OCI-LY3 (cell line): Measurements from ENCODE around the gene TOP3A.

Experiments used
- H2AFZ ChIP-seq: fragments of 200-600, 300-600 bp; shearing (Covaris generic); 2 replicates; pipeline ENCODE4 v1.6.0; 2014; ENCODE audit warnings: antibody characterized with exemption, low read depth, low read length
- H3K27ac ChIP-seq: fragments of 200-600, 300-600 bp; sonication (generic); 2 replicates; pipeline ENCODE4 v1.5.1; 2014; ENCODE audit warnings: mild to moderate bottlenecking, low read length, moderate library complexity, mixed read lengths
- H3K27me3 ChIP-seq: fragments of 200-600, 300-600 bp; sonication (generic); 2 replicates; pipeline ENCODE4 v1.6.1; 2014; ENCODE audit warnings: low read depth, low read length, mixed read lengths
- H3K36me3 ChIP-seq: fragments of 200-600, 300-600 bp; sonication (generic); replicated peaks from 2 replicates; pipeline ENCODE3; 2014; ENCODE audit warnings: low read depth, low read length, mixed read lengths
- H3K4me1 ChIP-seq: fragments of 300-600, 200-600 bp; sonication (generic); 2 replicates; pipeline ENCODE4 v1.6.1; 2014; ENCODE audit warnings: low read length, mixed read lengths
- H3K4me2 ChIP-seq: fragments of 200-600, 300-600 bp; sonication (generic); 2 replicates; pipeline ENCODE4 v1.6.1; 2014; ENCODE audit warnings: low read length, mixed read lengths
- H3K4me3 ChIP-seq: fragments of 300-600, 200-600 bp; sonication (generic); 2 replicates; pipeline ENCODE4 v1.5.1; 2014; ENCODE audit warnings: antibody characterized with exemption, mild to moderate bottlenecking, low read length, moderate library complexity
- H3K79me2 ChIP-seq: fragments of 300-600, 200-600 bp; shearing (Covaris generic); 2 replicates; pipeline ENCODE4 v1.6.1; 2014; ENCODE audit warnings: mild to moderate bottlenecking, low read length, mixed read lengths
- H3K9ac ChIP-seq: fragments of 300-600, 200-600 bp; shearing (Covaris generic); 2 replicates; pipeline ENCODE4 v1.6.0; 2014; ENCODE audit warnings: mild to moderate bottlenecking, low read length, moderate library complexity
- H3K9me3 ChIP-seq: fragments of 200-600, 300-600 bp; shearing (Covaris generic); 2 replicates; pipeline ENCODE4 v1.6.1; 2014; ENCODE audit warnings: low read length, mixed read lengths; ENCODE audit not compliant: insufficient read depth
- H4K20me1 ChIP-seq: fragments of 200-600, 300-600 bp; sonication (generic); 2 replicates; pipeline ENCODE4 v1.6.1; 2016; ENCODE audit warnings: low read length, mixed read lengths; ENCODE audit not compliant: insufficient read depth
- EZH2phosphoT487 ChIP-seq: fragments of 200-600 bp; shearing (Covaris generic); IDR thresholded peaks from 2 replicates; pipeline ENCODE4 v1.6.1; 2018; ENCODE audit warnings: antibody characterized with exemption, mixed run types, low read depth
- TF ChIP-seq, protein P1 (sequence below): fragments of 200-600, 300-600 bp; sonication (generic); IDR thresholded peaks from 2 replicates; pipeline ENCODE4 v1.5.1; 2014; ENCODE audit warnings: antibody characterized with exemption, low read length, low read depth

The TOP3A gene

GRCh38 chr17:18277076-18277475, 37.7 kb downstream of the TOP3A start:
- Histone ChIP-seq H3K4me3 (no peak overlapping the region), H3K4me1 (no peaks in the 10 kb centered on the region), H3K27me3 (no peaks in the 10 kb centered on the region), H3K9me3 (no peaks in the 10 kb centered on the region), H3K79me2 (no peaks in the 10 kb centered on the region), H4K20me1 (no peaks in the 10 kb centered on the region), H3K27ac (no peak overlapping the region), H3K4me2 (no peak overlapping the region), H3K36me3 (no peaks in the 10 kb centered on the region), H2AFZ (no peak overlapping the region), H3K9ac (no peak overlapping the region)
- TF ChIP-seq EZH2phosphoT487 = no peak
- TF ChIP-seq, protein P1, sequence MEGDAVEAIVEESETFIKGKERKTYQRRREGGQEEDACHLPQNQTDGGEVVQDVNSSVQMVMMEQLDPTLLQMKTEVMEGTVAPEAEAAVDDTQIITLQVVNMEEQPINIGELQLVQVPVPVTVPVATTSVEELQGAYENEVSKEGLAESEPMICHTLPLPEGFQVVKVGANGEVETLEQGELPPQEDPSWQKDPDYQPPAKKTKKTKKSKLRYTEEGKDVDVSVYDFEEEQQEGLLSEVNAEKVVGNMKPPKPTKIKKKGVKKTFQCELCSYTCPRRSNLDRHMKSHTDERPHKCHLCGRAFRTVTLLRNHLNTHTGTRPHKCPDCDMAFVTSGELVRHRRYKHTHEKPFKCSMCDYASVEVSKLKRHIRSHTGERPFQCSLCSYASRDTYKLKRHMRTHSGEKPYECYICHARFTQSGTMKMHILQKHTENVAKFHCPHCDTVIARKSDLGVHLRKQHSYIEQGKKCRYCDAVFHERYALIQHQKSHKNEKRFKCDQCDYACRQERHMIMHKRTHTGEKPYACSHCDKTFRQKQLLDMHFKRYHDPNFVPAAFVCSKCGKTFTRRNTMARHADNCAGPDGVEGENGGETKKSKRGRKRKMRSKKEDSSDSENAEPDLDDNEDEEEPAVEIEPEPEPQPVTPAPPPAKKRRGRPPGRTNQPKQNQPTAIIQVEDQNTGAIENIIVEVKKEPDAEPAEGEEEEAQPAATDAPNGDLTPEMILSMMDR = no peak

GRCh38 chr17:18270046-18270931, 44.5 kb downstream of the TOP3A start:
- Histone ChIP-seq H3K27ac (no peak overlapping the region), H3K79me2 (no peaks in the 10 kb centered on the region), H3K9me3 (no peaks in the 10 kb centered on the region), H2AFZ (no peak overlapping the region), H4K20me1 (no peaks in the 10 kb centered on the region), H3K36me3 (no peaks in the 10 kb centered on the region), H3K27me3 (no peaks in the 10 kb centered on the region), H3K9ac (no peak overlapping the region), H3K4me2 (no peak overlapping the region), H3K4me3 (no peak overlapping the region), H3K4me1 (no peaks in the 10 kb centered on the region)
- TF ChIP-seq, protein P1 = no peak
- no peak for TF ChIP-seq EZH2phosphoT487

GRCh38 chr17:18267927-18268711, 46.7 kb downstream of the TOP3A start:
- H3K27me3 ChIP-seq = no peaks in the 10 kb centered on the region
- H3K4me1 ChIP-seq = no peaks in the 10 kb centered on the region
- H3K4me3 ChIP-seq = no peak overlapping the region
- H3K4me2 ChIP-seq = no peak overlapping the region
- H3K79me2 ChIP-seq = no peaks in the 10 kb centered on the region
- no peak overlapping the region for H3K27ac ChIP-seq
- no peak overlapping the region for H2AFZ ChIP-seq
- no peaks in the 10 kb centered on the region for H3K9me3 ChIP-seq
- H3K9ac ChIP-seq = no peak overlapping the region
- no peak for TF ChIP-seq EZH2phosphoT487
- TF ChIP-seq, protein P1 = no peak
- no peaks in the 10 kb centered on the region for H4K20me1 ChIP-seq
- H3K36me3 ChIP-seq = no peaks in the 10 kb centered on the region

DNA sequence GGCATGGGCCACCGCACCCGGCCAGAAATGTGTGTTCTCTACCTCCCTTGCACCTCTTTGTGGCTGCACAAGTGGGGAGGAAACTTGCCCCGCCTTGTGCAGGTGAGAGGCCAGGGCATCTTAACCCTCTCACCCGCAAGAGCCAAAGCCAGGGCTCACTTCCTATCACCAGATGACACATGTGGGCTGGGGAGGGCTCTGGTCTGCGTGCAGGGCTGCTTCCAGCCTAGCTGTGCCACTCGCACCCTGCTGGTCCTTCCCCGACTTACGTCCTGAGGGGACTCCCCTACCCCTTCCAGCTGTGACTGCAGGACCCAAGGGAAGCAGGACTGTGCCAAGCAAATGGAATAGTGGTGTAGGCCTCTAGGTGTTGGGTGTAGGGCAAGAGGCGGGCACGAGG, 47.4 kb downstream of the TOP3A start:
- H3K4me1 ChIP-seq = no peaks in the 10 kb centered on the region
- H3K4me3 ChIP-seq = no peak overlapping the region
- H3K4me2 ChIP-seq = no peak overlapping the region
- no peaks in the 10 kb centered on the region for H3K9me3 ChIP-seq
- no peak for TF ChIP-seq EZH2phosphoT487
- TF ChIP-seq, protein P1 = no peak
- H3K79me2 ChIP-seq = no peaks in the 10 kb centered on the region
- H3K27ac ChIP-seq = no peak overlapping the region
- H3K27me3 ChIP-seq = no peaks in the 10 kb centered on the region
- no peaks in the 10 kb centered on the region for H4K20me1 ChIP-seq
- no peak overlapping the region for H2AFZ ChIP-seq
- no peak overlapping the region for H3K9ac ChIP-seq
- H3K36me3 ChIP-seq = no peaks in the 10 kb centered on the region
